ENCODE data around the gene PJA1.

PJA1 gene

DNA sequence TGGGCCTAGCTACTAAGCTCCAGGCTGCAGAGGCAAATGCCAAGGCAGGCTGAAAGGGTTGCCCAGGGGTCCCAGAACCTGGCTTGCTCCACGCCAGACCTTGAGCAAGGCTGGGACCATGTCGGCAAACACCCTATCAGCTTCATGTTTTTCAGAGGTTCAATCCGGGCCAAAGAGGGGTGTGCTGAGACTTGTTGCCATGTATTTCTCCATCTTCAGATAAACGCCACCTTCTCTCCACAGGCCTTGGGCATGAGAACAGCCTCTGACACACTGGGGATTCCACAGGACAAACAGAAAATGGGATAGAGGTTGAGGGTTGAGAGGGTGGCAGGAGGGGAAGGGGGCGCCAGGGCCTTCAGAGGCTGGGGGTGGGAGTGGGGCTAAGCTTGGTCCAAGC lies 8.6 kb downstream of the PJA1 start:
- H3K27ac ChIP-seq = no peak overlapping the region
- TF ChIP-seq, protein P1, sequence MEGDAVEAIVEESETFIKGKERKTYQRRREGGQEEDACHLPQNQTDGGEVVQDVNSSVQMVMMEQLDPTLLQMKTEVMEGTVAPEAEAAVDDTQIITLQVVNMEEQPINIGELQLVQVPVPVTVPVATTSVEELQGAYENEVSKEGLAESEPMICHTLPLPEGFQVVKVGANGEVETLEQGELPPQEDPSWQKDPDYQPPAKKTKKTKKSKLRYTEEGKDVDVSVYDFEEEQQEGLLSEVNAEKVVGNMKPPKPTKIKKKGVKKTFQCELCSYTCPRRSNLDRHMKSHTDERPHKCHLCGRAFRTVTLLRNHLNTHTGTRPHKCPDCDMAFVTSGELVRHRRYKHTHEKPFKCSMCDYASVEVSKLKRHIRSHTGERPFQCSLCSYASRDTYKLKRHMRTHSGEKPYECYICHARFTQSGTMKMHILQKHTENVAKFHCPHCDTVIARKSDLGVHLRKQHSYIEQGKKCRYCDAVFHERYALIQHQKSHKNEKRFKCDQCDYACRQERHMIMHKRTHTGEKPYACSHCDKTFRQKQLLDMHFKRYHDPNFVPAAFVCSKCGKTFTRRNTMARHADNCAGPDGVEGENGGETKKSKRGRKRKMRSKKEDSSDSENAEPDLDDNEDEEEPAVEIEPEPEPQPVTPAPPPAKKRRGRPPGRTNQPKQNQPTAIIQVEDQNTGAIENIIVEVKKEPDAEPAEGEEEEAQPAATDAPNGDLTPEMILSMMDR (conservative IDR thresholded peaks at IDR 0.05) = no peak

DNA sequence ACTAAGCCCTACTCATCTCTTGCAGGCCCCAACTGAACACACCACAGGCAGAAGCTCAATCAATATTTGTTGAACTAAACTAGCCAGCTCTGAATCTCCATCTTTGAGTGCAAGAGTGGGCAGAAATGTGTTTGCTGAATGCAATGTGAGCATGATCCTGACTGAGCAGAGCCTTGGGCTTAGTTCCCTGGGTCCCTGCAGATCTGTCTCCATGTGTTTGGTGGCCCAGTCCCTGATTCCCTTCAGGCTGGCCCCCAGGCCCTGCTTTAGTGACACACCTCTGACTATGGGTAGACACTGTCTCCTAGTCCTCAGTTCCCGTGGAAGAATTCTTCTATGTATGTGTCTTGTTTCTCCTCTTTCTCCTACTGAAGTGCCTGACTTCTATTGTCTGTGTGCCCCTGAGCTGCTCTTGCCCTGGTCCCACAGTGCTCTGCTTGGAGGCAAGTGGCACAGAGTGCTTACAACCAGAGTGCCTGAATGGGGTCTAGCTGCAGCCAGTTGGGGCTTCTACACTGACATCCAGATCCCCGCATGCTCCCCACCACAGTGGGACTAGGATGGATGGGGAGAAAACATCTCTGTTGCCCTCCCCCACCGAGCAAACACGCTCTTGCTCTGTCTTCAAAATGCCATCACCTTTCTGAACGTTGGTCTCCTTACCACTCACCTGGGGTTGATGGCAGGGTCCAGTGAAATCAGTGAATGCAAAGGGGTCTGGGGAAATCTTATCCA lies 9.3 kb downstream of the PJA1 start:
- no peak overlapping the region for H3K27ac ChIP-seq
- TF ChIP-seq, protein P1 (conservative IDR thresholded peaks at IDR 0.05) = no peak

DNA sequence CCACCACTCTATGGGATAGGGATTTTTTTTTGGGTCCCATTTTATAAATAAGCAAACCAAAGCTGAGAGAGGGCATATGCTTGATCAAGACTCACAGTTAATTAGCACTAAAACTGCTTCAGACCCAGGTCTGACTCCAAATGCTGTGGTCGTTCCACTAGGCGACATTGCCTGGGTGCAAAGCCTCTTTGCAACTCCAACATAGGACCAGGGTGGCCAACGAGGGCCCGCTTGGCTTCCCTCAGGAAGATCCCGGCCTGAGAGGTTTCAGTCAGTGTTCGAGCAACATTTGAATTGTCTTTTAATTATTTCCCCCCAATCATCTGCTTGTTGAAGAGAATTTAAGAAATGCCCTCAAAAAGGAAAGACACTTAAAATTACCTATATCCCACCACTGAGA lies 11.2 kb downstream of the PJA1 start:
- TF ChIP-seq, protein P1 (conservative IDR thresholded peaks at IDR 0.05) = no peak
- no peak overlapping the region for H3K27ac ChIP-seq

DNA sequence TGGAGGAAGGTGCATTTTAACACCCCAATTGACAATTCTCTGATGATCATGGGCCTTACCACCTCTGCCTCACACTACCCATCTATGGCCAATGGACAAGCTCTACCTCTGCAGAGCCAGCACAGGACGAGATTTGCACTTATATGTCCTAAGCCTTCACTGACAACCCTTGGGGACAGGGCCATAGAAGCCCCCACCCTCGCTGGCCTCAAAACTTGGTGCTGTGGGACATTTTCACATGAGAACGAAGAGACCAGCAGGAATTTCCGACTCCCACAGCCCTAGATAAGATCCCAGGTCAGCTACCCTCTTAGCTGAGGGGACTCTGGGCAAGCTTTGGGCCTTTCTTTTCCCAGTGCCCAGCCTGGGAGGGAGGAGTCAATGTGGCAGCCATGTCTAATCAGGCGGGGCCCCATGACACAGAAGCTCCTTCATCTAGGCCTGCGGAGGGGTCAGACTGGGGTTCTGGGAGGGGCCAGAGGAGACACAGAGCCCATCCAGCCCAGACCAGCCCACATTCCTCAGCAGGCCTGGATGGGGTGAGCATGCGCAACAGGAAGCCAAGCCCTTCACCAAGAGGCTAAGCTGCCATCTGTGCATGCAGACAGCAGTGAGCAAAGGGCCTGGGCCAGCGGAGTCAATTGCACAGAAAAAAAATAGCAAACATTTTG lies 12.1 kb downstream of the PJA1 start:
- no peak overlapping the region for H3K27ac ChIP-seq
- TF ChIP-seq, protein P1 (conservative IDR thresholded peaks at IDR 0.05) = no peak

DNA sequence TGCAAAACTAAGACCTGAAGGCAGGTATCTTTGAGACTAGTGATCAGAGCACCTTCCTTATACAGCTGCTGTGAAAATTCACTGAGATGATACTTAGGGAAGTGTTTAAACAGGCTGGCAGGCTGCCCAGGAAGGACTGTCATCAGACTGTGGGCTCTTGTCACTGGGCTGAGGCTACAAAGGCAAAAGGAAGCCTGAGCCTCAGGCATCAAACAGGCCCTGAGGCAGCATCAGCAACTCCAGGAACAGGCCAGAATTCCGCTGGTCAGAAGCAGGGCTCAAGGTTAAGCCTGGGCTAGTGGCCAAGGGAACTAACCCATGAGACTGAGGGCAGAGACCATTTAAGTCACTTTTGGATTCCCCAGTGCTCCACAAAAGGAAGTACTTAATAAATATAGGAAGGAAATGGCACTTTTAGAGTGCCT lies 12.8 kb downstream of the PJA1 start:
- no peak overlapping the region for H3K27ac ChIP-seq
- TF ChIP-seq, protein P1 (conservative IDR thresholded peaks at IDR 0.05) = no peak

DNA sequence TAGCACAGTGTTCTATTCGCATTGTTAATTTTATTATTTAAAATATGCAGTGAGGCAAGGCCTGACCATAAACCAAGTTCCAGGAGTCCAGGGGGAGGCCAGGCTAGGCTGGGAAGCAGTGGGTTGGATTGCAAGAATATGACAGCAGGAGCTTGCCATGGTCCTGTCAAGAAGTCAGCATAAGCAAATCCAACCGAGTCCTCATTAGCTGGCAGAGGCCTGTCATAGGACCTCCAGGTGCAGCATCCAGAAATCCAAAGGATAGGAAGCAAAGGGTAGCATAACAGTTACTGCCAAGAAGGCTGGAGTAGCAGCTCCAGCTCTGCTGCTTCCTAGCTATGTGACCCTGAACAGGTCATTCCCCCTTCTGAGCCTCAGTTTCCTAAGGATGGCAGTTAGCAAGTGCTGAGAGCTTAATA lies 13.4 kb downstream of the PJA1 start:
- no peak overlapping the region for H3K27ac ChIP-seq
- TF ChIP-seq, protein P1 (conservative IDR thresholded peaks at IDR 0.05) = no peak

DNA sequence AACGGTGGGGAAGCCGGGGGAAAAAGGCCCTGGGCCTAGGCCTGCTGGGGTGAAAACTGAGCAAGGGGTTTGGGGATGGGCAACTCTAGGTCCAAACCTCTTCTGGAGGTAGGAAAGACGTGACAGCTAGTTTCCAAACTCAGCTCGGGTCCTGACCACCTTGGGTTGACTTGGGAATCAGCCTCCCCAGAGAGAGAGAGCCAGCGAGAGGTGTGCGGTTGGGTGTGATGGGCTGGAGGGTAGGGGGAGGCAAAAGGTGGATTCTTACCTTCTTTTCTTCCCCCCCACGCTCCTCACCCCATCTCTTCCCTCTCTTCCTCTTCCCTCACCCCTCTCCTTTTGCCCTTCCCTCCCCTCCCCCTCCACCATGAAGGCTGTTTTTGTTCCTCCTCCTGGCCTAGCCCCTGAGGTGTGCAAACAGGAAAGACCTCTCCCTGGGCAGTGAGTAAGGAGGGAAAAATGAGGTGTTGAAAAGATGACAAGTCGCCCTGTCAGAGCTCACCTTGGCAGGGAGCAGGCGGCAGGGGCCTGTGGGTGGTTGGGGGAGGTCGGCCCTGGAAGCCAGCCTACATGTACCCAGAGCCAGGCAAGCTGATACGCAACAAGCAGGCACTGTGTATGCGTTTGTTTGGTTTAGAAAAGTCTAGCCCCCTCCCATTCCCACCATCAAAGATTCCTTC lies 14.8 kb downstream of the PJA1 start:
- TF ChIP-seq, protein P1 (conservative IDR thresholded peaks at IDR 0.05) = no peak
- no peak overlapping the region for H3K27ac ChIP-seq

Measured in VCaP (cell line).